Omental fat pad (tissue), 4 donors: ENCODE data around the gene C4orf54. TPM values are rescaled to one million over a fixed set of nuclear protein-coding genes. Genes with fewer than 3 reads are reported as not detected.
A peak's percentile ranks its signal among the peaks of the same experiment; 100 is the strongest.

Experiments
- ATAC-seq: fragments of 150-250 bp; one replicate; pipeline ENCODE4 v1.9.1; 2016; ENCODE audit warnings: mild to moderate bottlenecking, moderate library complexity; ENCODE audit not compliant: low FRiP score
- DNase-seq: peaks from one replicate; pipeline ENCODE4 v3.0.0-alpha.2; 2019; ENCODE audit warnings: low spot score
- total RNA-seq, 4 donors: library from RNA; depleted of rRNA; stranded (reverse); fragments of >200 nt; gene quantifications; one replicate each; pipeline ENCODE4 v1.1.0, GENCODE V29; 2016
- TF ChIP-seq, protein P1 (sequence below), 3 donors: fragments of 450-650 bp; IDR thresholded peaks; one replicate each; pipeline ENCODE4 v1.5.1; 2016 to 2017; ENCODE audit warnings: antibody characterized with exemption in 3 of 3, mild to moderate bottlenecking in 3 of 3, moderate library complexity in 2 of 3

Gene C4orf54
- total RNA-seq, 4 donors from 2014 or later: not detected

- ATAC-seq (no peak), DNase-seq (no peak)
- TF ChIP-seq, protein P1, sequence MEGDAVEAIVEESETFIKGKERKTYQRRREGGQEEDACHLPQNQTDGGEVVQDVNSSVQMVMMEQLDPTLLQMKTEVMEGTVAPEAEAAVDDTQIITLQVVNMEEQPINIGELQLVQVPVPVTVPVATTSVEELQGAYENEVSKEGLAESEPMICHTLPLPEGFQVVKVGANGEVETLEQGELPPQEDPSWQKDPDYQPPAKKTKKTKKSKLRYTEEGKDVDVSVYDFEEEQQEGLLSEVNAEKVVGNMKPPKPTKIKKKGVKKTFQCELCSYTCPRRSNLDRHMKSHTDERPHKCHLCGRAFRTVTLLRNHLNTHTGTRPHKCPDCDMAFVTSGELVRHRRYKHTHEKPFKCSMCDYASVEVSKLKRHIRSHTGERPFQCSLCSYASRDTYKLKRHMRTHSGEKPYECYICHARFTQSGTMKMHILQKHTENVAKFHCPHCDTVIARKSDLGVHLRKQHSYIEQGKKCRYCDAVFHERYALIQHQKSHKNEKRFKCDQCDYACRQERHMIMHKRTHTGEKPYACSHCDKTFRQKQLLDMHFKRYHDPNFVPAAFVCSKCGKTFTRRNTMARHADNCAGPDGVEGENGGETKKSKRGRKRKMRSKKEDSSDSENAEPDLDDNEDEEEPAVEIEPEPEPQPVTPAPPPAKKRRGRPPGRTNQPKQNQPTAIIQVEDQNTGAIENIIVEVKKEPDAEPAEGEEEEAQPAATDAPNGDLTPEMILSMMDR (IDR thresholded peaks at IDR 0.05): no peak
Observed at GRCh38 chr4:99628040-99628439, 29.6 kb downstream of the C4orf54 start.

DNA sequence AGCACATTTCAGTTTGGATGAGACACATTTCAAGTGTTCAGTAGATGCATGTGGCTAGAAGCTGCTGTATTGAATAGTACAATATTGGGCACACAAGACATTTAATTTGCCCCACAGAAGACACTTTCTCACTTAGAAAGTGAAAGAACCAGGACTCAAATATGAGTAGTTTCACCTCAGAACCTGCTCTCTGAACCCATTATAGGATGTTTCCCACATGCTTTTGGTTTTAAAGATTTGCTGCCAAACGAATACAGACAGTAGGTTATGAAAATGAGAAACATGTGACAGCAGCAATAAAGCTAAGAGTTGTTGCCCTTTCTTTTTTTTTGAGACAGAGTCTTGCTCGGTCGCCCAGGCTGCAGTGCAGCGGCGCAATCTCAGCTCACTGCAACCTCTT is 32.3 kb downstream of the C4orf54 start:
- ATAC-seq (no peak), DNase-seq (no peak)
- TF ChIP-seq, protein P1 (IDR thresholded peaks at IDR 0.05): no peak

DNA sequence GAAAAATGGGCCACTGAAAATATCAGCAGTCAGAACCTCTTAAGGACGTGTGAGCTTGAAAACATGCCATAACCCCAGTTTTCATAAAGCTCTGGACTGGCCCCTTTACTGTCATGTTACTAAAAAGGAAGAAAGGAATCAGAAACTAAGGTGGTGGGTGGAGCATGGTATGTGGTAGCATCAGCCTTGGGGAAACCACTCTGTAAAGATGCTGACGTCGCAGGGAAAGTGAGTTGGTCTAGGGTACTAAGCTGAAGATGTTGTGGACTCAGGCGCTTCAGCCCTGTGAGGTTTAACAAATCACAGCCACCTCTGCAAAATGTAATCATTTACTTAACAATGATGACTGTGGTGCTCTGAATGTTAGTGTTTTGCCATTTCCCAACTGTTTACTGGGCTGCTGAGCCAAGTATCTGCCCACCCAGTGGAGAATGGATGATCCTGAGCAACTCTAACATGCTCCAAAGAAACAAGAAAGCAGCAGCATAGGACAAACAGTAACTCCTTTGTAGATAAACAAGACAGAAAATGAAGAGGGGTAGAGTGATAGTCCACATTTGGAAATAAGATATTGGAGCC is 33.4 kb downstream of the C4orf54 start:
- TF ChIP-seq, protein P1 (IDR thresholded peaks at IDR 0.05): no peak
- DNase-seq: no peak
- peak; percentile 59 for ATAC-seq

DNA sequence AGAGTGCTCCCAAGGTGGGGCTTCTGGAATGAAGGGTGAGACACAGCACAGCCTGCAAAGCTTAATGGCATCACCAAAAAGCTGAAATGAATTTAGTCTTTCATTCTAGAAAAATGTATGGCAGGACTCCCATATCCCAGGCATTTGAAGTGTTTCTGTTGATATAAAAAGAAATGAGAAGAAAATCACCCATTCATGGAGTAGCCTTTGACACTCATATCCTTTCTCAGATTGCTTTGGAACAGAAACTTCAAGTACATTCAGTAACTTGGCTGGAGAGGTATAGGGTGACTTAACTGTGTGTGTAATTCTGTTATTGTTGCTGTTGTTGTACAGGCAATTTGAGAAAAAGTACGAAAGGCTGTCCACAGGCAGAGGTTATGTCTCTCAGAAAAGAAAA is 35.3 kb downstream of the C4orf54 start:
- TF ChIP-seq, protein P1 (IDR thresholded peaks at IDR 0.05): no peak
- no peak for DNase-seq
- ATAC-seq: no peak

- ATAC-seq (no peak), DNase-seq (no peak)
- TF ChIP-seq, protein P1 (IDR thresholded peaks at IDR 0.05): no peak
Observed at GRCh38 chr4:99617374-99617773, 40.3 kb downstream of the C4orf54 start.

- DNase-seq: no peak
Observed at GRCh38 chr4:99615170-99615820, 42.3 kb downstream of the C4orf54 start.

More at GRCh38 chr4:99615170-99615820, 42.3 kb downstream of the C4orf54 start:
- no peak for ATAC-seq
- TF ChIP-seq, protein P1 (IDR thresholded peaks at IDR 0.05): no peak
